ENCODE measurements around the gene ZC3H7B. TPM values are rescaled to one million over a fixed set of nuclear protein-coding genes. Genes with fewer than 3 reads are reported as not detected.

ZC3H7B gene
- total RNA-seq, 1 experiment from 2014 or later, result 34.8 TPM

DNA sequence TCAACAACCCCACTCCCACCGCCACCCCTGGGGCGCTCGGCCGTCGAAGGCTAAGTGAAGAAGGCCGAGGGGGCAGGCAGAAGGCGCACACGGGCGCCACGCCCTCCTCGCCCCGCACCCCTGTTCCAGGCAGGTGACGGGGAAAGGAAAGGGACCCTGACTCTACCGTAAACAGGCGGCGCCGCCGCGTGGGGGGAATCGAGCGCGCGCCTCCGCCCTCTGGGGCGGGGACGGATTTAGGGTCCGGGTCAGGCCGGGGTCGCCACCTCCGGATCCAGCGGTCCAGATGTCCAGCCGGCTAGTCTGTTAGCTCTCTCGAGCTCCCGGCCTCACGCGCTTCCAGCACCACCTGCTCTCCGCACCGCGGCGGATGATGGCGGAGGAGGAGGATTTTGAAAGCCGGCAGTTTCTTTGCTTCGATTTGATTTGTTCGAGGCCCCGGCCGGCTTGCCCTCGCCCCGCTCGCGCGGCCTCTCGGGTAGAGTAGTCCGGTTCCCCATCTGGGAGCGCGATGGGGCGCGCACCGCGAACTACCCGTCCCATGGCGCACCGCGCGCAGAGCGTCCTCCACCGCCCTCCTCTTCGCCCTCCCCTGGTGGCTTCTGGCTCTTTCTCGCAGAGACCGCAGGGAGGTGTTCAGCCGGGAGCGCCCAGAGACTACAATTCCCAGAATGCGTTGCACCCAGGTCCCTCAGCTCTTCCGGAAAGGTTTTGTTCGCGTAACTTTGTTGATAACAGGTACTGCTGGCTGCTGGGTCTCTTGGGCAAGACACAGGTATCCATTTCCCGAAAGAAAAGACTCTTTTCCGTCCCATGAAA lies 15.3 kb upstream of the ZC3H7B start, which contains the start of gene RANGAP1:
Gene RANGAP1 (minus strand): TSS at position 368 of the 819 bp plus-strand sequence. CDS start 5,143 bp downstream, outside the sequence.
- intact Hi-C loops (cut with micrococcal nuclease), result loop anchor here (1.0 to 5.0 kb wide), 2 partner anchors 15 to 96 kb away; partner anchors contain the start of genes TEF and ZC3H7B

GRCh38 chr22:41286639-41287091 lies 14.7 kb upstream of the ZC3H7B start:
- Histone ChIP-seq H3K36me3 (ENCODE audit: low read depth, low read length) (peaks cover 16% of the 10 kb centered on the region), H3K27ac (ENCODE audit: low read length) (no peak overlapping the region), H3K27me3 (ENCODE audit: low read length) (no peaks in the 10 kb centered on the region), H3K9ac (ENCODE audit: low read length) (peak overlapping the region; percentile 13), H3K4me3 (ENCODE audit: low read length) (peak overlapping the region; percentile 65), H3K9me3 (ENCODE audit: low read length) (no peaks in the 10 kb centered on the region), H2AFZ (ENCODE audit: low read length) (peak overlapping the region; percentile 67), H3F3A (ENCODE audit: low read length, unreplicated experiment) (peaks cover 4% of the 10 kb centered on the region), H3K4me2 (ENCODE audit: low read length) (peak overlapping the region; percentile 91), H3K9me2 (replicated peaks; ENCODE audit: low read length) (no peaks in the 10 kb centered on the region), H3K4me1 (ENCODE audit: insufficient read depth, low read length) (peaks cover 47% of the 10 kb centered on the region), H3K79me2 (ENCODE audit: low read length) (peaks cover 43% of the 10 kb centered on the region), H4K20me1 (ENCODE audit: low read length) (peaks cover 15% of the 10 kb centered on the region)
- TSS peak; percentile 84 for BruUV-seq (replicated peaks)
- ChIA-PET CTCF (interaction anchor here (0.7 to 0.9 kb wide), 2 partner anchors 116 to 207 kb away, joined by 3 to 4 read pairs; no protein-coding TSS in a partner anchor), POLR2A (ENCODE audit: unreplicated experiment) (no interaction called here)
- no peak; the same call in 1 of the 2 replicates for ATAC-seq
- TF ChIP-seq EZH2phosphoT487 (IDR thresholded peaks at IDR 0.05; ENCODE audit: borderline replicate concordance, low read length) (no peak), EZH2 (IDR thresholded peaks at IDR 0.05; ENCODE audit: low read length, unreplicated experiment) (no peak), CTCF (conservative IDR thresholded peaks at IDR 0.05; ENCODE audit: low read depth, low read length) (no peak)
- no peak for DNase-seq
- intact Hi-C loops (cut with micrococcal nuclease), result loop anchor here (1.0 to 5.0 kb wide), 2 partner anchors 15 to 96 kb away; partner anchors contain the start of genes TEF and ZC3H7B

More for the DNA sequence above, 15.3 kb upstream of the ZC3H7B start, which contains the start of gene RANGAP1:
- Histone ChIP-seq H3F3A (ENCODE audit: low read length, unreplicated experiment) (peaks cover 4% of the 10 kb centered on the region), H2AFZ (ENCODE audit: low read length) (peak within 1 kb of the TSS; percentile 75), H3K4me3 (ENCODE audit: low read length) (peak within 1 kb of the TSS; percentile 96), H3K4me2 (ENCODE audit: low read length) (peak within 1 kb of the TSS; percentile 100), H3K27ac (ENCODE audit: low read length) (peak within 1 kb of the TSS; percentile 90), H3K36me3 (ENCODE audit: low read depth, low read length) (peaks cover 21% of the 10 kb centered on the region), H4K20me1 (ENCODE audit: low read length) (peaks cover 21% of the 10 kb centered on the region), H3K9me3 (ENCODE audit: low read length) (no peaks in the 10 kb centered on the region), H3K4me1 (ENCODE audit: insufficient read depth, low read length) (peaks cover 45% of the 10 kb centered on the region), H3K9ac (ENCODE audit: low read length) (peak within 1 kb of the TSS; percentile 97), H3K79me2 (ENCODE audit: low read length) (peaks cover 49% of the 10 kb centered on the region), H3K27me3 (ENCODE audit: low read length) (no peaks in the 10 kb centered on the region), H3K9me2 (replicated peaks; ENCODE audit: low read length) (no peaks in the 10 kb centered on the region)
- DNase-seq, result peak; percentile 96
- POLR2A ChIA-PET (ENCODE audit: unreplicated experiment), result no interaction called here
- BruUV-seq (replicated peaks), result TSS peak; percentile 61
- no peak for TF ChIP-seq CTCF (conservative IDR thresholded peaks at IDR 0.05; ENCODE audit: low read depth, low read length)
- TF ChIP-seq EZH2phosphoT487 (IDR thresholded peaks at IDR 0.05; ENCODE audit: borderline replicate concordance, low read length), result no peak
- no peak for TF ChIP-seq EZH2 (IDR thresholded peaks at IDR 0.05; ENCODE audit: low read length, unreplicated experiment)
- ATAC-seq, result peak; percentile 92
- CTCF ChIA-PET, result interaction anchor here (0.7 to 0.9 kb wide), 2 partner anchors 117 to 208 kb away, joined by 3 to 4 read pairs; no protein-coding TSS in a partner anchor
